ENCODE measurements around the gene RBKS.
"Not testable (repeated sequence)": the region's sequence is repeated elsewhere in the genome, so short reads cannot be mapped to it uniquely, and the experiment has no call there.

Gene RBKS

GRCh38 chr2:27904405-27904665 is 14.1 kb upstream of the RBKS start:
- DNase-seq: no peak

- DNase-seq: no peak
These were observed 13.6 kb upstream of the RBKS start for GRCh38 chr2:27903649-27904404.

GRCh38 chr2:27903018-27903417 is 12.8 kb upstream of the RBKS start:
- DNase-seq: no peak

GRCh38 chr2:27902098-27902497 is 11.9 kb upstream of the RBKS start:
- no peak for DNase-seq

- no peak for DNase-seq
These were observed 11.0 kb upstream of the RBKS start for GRCh38 chr2:27901234-27901633.

GRCh38 chr2:27897717-27898116 is 7.5 kb upstream of the RBKS start:
- DNase-seq: peak; percentile 17

- DNase-seq: peak; percentile 41
These were observed 2.8 kb upstream of the RBKS start for GRCh38 chr2:27893006-27893405.

GRCh38 chr2:27891673-27892105 is 1.5 kb upstream of the RBKS start:
- DNase-seq: no peak

GRCh38 chr2:27890924-27891672 is 911 bp upstream of the RBKS start:
- peak; percentile 92 for DNase-seq

GRCh38 chr2:27889774-27890145 is 427 bp downstream of the RBKS start:
- DNase-seq: no peak

GRCh38 chr2:27888790-27889189 is 1.4 kb downstream of the RBKS start:
- no peak for DNase-seq

- DNase-seq: no peak
These were observed 2.4 kb downstream of the RBKS start for GRCh38 chr2:27887830-27888229.

- DNase-seq: no peak
These were observed 3.1 kb downstream of the RBKS start for GRCh38 chr2:27887111-27887510.

GRCh38 chr2:27886322-27886721 is 3.9 kb downstream of the RBKS start:
- DNase-seq: no peak

GRCh38 chr2:27885661-27886060 is 4.5 kb downstream of the RBKS start:
- DNase-seq: no peak

- no peak for DNase-seq
These were observed 5.0 kb downstream of the RBKS start for GRCh38 chr2:27885234-27885633.

- no peak for DNase-seq
These were observed 5.6 kb downstream of the RBKS start for GRCh38 chr2:27884601-27885000.

GRCh38 chr2:27882584-27882922 is 7.6 kb downstream of the RBKS start:
- DNase-seq: not testable (repeated sequence)

- DNase-seq: not testable (repeated sequence)
These were observed 8.2 kb downstream of the RBKS start for GRCh38 chr2:27881815-27882583.

- no peak for DNase-seq
These were observed 11.4 kb downstream of the RBKS start for GRCh38 chr2:27878825-27879224.

- DNase-seq: no peak
These were observed 14.9 kb downstream of the RBKS start for GRCh38 chr2:27875089-27875881.

- no peak for DNase-seq
These were observed 17.1 kb downstream of the RBKS start for GRCh38 chr2:27873091-27873490.

- DNase-seq: no peak
These were observed 18.4 kb downstream of the RBKS start for GRCh38 chr2:27871802-27872201.

All from CD4-positive, alpha-beta T cell treated with Interleukin-12 subunit alpha and Interleukin-12 subunit beta, for 1 hour (primary cell).